Gastrocnemius medialis (tissue), 4 donors: Measurements from ENCODE around the gene ATP1A3.

Experiments
- CTCF ChIP-seq, 5 experiments: fragments of 450-650 bp in 3 of 5; fragments of 200-600 bp in 2 of 5; sonication (generic) in 2 of 5; IDR thresholded peaks in 4 of 5; conservative IDR thresholded peaks in 1 of 5; 1 replicate in 4 of 5; 2 replicates in 1 of 5; pipeline ENCODE4 v1.5.1; 2016 to 2019; ENCODE audit warnings: antibody characterized with exemption in 5 of 5, mild to moderate bottlenecking in 3 of 5, moderate library complexity in 3 of 5
- POLR2A ChIP-seq, 2 donors: fragments of 450-650 bp; IDR thresholded peaks; one replicate each; pipeline ENCODE4 v1.6.1; 2017; ENCODE audit warnings: antibody characterized with exemption in 2 of 2, mild to moderate bottlenecking in 2 of 2, moderate library complexity in 2 of 2

DNA sequence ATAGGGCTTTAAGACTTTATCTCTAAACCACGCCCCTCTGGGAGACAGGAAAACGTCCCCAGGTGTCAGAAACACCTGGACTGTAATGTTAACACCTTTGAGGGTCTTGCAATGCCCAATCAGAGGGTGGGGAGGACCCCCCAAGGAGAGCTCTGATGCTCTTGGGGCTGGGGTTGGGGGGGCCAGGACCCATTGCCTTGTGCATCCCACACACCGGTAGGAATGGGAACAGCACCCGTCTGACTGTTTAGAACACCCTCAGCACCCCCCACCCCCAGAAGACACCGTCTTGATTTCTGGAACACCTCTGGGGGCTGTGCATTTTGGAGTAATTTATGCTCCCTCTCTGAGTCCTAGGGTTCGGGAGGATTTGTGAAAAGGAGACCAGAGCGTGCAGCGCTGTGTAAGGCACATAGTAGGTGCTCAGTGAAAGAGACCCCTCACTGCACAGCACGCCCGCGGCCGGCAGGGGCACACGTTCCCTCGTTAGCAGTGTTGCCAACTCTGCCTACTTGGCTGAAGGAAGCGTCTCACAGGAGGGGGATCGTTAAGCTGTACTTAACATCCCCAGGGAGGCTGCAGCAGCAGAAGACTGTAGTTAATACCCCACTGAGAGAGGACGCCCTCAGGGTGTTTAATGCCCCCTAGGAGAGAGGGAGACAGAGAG is 63.0 kb downstream of the ATP1A3 start:
- no peak for TF ChIP-seq POLR2A (IDR thresholded peaks at IDR 0.05)
- TF ChIP-seq CTCF (IDR thresholded peaks at IDR 0.05 in 4 of 5, conservative IDR thresholded peaks at IDR 0.05 in 1 of 5) = no peak
